Measurements from ENCODE around the gene TEKT3.

DNA sequence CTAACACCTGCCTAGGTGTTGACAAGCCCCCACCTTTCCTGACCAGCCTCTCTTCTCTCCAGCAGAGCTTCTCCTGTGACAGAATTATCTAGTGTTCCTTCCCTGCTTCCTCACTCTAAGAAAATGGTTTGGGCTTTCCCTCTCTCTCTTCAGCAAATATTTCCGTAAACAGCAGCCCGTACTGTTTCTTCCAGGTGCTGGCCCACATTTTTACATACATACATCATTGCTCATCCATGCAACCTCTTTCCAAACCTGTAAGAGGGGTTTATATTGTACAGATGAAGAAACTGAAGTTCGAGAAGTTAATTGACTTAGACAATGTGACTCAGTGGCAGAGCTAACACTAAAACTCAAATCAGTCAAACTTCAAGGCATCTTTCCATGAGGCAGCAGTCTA is 569 bp upstream of the TEKT3 start:
- TF ChIP-seq POLR2A (IDR thresholded peaks at IDR 0.05; ENCODE audit: low read length) (no peak), GATA1 (IDR thresholded peaks at IDR 0.05; ENCODE audit: low read depth, low read length) (no peak)

All from erythroblast (primary cell).